ENCODE data around the gene ODAD3.

DNA sequence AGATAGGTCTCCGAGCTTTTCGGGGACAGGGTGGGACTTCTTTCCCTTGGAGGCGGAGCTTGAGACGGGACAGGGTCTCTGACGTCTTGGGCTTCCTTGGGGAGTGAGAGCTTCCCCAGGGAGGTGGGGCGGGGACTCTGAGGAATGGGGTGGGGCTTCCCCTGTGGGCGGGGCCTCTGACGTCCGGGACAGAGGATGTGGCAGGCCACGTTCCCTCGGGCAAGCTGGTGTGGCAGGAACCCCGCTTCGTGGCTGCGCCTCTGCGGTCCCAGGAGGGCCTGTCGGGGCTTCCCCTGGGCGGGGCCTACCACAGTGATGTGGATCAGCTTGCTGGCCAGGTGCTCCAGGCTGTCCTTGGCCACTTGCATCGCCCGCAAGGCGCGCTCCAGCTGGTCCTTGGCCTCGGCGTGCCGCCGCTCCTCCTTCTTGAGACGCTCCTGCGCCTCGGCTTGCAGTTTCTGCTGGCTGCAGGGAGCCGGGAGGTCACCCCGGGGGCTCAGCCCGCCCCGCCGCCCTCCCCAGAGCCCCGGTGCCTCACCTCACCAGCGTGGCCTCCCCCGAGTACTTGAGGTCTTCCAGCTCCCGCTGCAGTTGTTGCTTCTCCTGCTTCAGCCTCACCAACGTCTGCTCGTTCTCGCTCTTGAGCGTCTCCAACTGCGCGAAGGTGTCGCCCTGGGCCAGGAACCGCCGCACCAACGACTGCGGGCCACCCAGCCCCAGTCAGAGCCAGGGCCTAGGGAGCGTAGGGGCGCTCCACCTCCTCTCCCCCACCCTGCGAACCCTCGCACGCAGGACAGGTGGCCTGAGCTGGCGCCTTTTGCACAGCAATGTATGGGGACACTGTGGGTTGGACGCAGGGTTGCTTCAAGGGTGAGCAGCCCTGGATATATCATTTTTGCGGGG, 12.5 kb downstream of the ODAD3 start:
- TF ChIP-seq, protein P1, sequence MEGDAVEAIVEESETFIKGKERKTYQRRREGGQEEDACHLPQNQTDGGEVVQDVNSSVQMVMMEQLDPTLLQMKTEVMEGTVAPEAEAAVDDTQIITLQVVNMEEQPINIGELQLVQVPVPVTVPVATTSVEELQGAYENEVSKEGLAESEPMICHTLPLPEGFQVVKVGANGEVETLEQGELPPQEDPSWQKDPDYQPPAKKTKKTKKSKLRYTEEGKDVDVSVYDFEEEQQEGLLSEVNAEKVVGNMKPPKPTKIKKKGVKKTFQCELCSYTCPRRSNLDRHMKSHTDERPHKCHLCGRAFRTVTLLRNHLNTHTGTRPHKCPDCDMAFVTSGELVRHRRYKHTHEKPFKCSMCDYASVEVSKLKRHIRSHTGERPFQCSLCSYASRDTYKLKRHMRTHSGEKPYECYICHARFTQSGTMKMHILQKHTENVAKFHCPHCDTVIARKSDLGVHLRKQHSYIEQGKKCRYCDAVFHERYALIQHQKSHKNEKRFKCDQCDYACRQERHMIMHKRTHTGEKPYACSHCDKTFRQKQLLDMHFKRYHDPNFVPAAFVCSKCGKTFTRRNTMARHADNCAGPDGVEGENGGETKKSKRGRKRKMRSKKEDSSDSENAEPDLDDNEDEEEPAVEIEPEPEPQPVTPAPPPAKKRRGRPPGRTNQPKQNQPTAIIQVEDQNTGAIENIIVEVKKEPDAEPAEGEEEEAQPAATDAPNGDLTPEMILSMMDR (IDR thresholded peaks at IDR 0.05), result no peak
- TF ChIP-seq POLR2A (IDR thresholded peaks at IDR 0.05), result no peak
